Liver (tissue), 9 donors: Measurements from ENCODE around the gene GNB4. TPM values are rescaled to one million over a fixed set of nuclear protein-coding genes. Genes with fewer than 3 reads are reported as not detected.

Experiments used
- DNase-seq: peaks from one replicate; pipeline ENCODE4 v3.0.0-alpha.2; 2017; ENCODE audit warnings: low spot score
- H3K27ac ChIP-seq, 2 donors: one replicate each; pipeline ENCODE4 v1.7.0; 2013; ENCODE audit warnings: inconsistent platforms in 2 of 2, low read length in 2 of 2, control low read depth in 1 of 2, low read depth in 1 of 2, mild to moderate bottlenecking in 1 of 2
- H3K27me3 ChIP-seq, 4 donors: one replicate each; pipeline versions ENCODE4 v1.6.1 to v1.7.0; 2013; ENCODE audit warnings: low read length in 3 of 4, inconsistent platforms in 1 of 4, mild to moderate bottlenecking in 1 of 4, moderate library complexity in 1 of 4; ENCODE audit not compliant: control insufficient read depth in 4 of 4, insufficient read depth in 4 of 4
- H3K36me3 ChIP-seq, 4 donors: one replicate each; pipeline versions ENCODE4 v1.6.1 to v1.7.0; 2013; ENCODE audit warnings: low read length in 3 of 4, mild to moderate bottlenecking in 3 of 4, low read depth in 1 of 4, moderate library complexity in 1 of 4; ENCODE audit not compliant: control insufficient read depth in 4 of 4, insufficient read depth in 3 of 4
- H3K4me1 ChIP-seq, 4 donors: one replicate each; pipeline versions ENCODE4 v1.6.1 to v1.7.0; 2013; ENCODE audit warnings: low read length in 3 of 4, mild to moderate bottlenecking in 3 of 4, moderate library complexity in 1 of 4; ENCODE audit not compliant: control insufficient read depth in 4 of 4, insufficient read depth in 4 of 4
- H3K4me3 ChIP-seq, 3 donors: one replicate each; pipeline versions ENCODE4 v1.6.1 to v1.7.0; 2013; ENCODE audit warnings: low read length in 3 of 3, control low read depth in 1 of 3, low read depth in 1 of 3, mild to moderate bottlenecking in 1 of 3
- H3K9ac ChIP-seq, 2 donors: one replicate each; pipeline ENCODE4 v1.7.0; 2013; ENCODE audit warnings: low read length in 2 of 2, mild to moderate bottlenecking in 2 of 2, moderate library complexity in 2 of 2, control low read depth in 1 of 2, low read depth in 1 of 2
- H3K9me3 ChIP-seq, 4 donors: one replicate each; pipeline versions ENCODE4 v1.6.1 to v1.7.0; 2013; ENCODE audit warnings: low read length in 3 of 4; ENCODE audit not compliant: control insufficient read depth in 4 of 4
- ATF3 ChIP-seq: IDR thresholded peaks from 2 replicates; pipeline ENCODE4 v1.6.1; 2016; ENCODE audit warnings: antibody characterized with exemption
- CTCF ChIP-seq: fragments of 150-350 bp; IDR thresholded peaks from 2 replicates; pipeline ENCODE4 v1.5.1; 2017; ENCODE audit warnings: improper control_type of control experiment, low read depth, low read length; ENCODE audit not compliant: missing input control
- EGR1 ChIP-seq, 2 donors: IDR thresholded peaks; 2 replicates each; pipeline ENCODE4 v1.6.1; 2016 to 2018; ENCODE audit warnings: antibody characterized with exemption in 2 of 2, low read depth in 2 of 2
- FOXA1 ChIP-seq: IDR thresholded peaks from 2 replicates; pipeline ENCODE4 v1.6.1; 2016; ENCODE audit warnings: antibody characterized with exemption
- FOXA2 ChIP-seq: IDR thresholded peaks from 2 replicates; pipeline ENCODE4 v1.6.1; 2016; ENCODE audit warnings: antibody characterized with exemption
- GABPA ChIP-seq, 2 donors: IDR thresholded peaks in 1 of 2; conservative IDR thresholded peaks in 1 of 2; 2 replicates each; pipeline ENCODE4 v1.6.1; 2016; ENCODE audit warnings: antibody characterized with exemption in 2 of 2, mild to moderate bottlenecking in 1 of 2, moderate library complexity in 1 of 2
- HNF4A ChIP-seq, 2 donors: conservative IDR thresholded peaks; 2 replicates each; pipeline ENCODE4 v1.6.1; 2016; ENCODE audit warnings: antibody characterized with exemption in 2 of 2, mild to moderate bottlenecking in 2 of 2
- HNF4G ChIP-seq: IDR thresholded peaks from 2 replicates; pipeline ENCODE4 v1.6.1; 2016; ENCODE audit warnings: antibody characterized with exemption
- JUND ChIP-seq, 2 donors: IDR thresholded peaks; 2 replicates each; pipeline ENCODE4 v1.6.1; 2016; ENCODE audit warnings: antibody characterized with exemption in 2 of 2
- MAX ChIP-seq: IDR thresholded peaks from 2 replicates; pipeline ENCODE4 v1.6.1; 2016; ENCODE audit warnings: antibody characterized with exemption
- NR2F2 ChIP-seq: IDR thresholded peaks from 2 replicates; pipeline ENCODE4 v1.6.1; 2016; ENCODE audit warnings: antibody characterized with exemption
- RAD21 ChIP-seq, 2 donors: IDR thresholded peaks; 2 replicates each; pipeline ENCODE4 v1.6.1; 2016; ENCODE audit warnings: antibody characterized with exemption in 2 of 2, mild to moderate bottlenecking in 2 of 2
- REST ChIP-seq: IDR thresholded peaks from 2 replicates; pipeline ENCODE4 v1.6.1; 2016; ENCODE audit warnings: antibody characterized with exemption, mild to moderate bottlenecking
- RXRA ChIP-seq, 2 donors: IDR thresholded peaks; 2 replicates each; pipeline ENCODE4 v1.6.1; 2017 to 2018; ENCODE audit warnings: antibody characterized with exemption in 2 of 2, mild to moderate bottlenecking in 1 of 2
- SP1 ChIP-seq: IDR thresholded peaks from 2 replicates; pipeline ENCODE4 v1.6.1; 2018; ENCODE audit warnings: antibody characterized with exemption, mild to moderate bottlenecking
- TAF1 ChIP-seq: conservative IDR thresholded peaks from 2 replicates; pipeline ENCODE4 v1.6.1; 2016; ENCODE audit warnings: antibody characterized with exemption, mild to moderate bottlenecking
- YY1 ChIP-seq: IDR thresholded peaks from 2 replicates; pipeline ENCODE4 v1.6.1; 2016; ENCODE audit warnings: antibody characterized with exemption, mild to moderate bottlenecking
- ZBTB33 ChIP-seq: IDR thresholded peaks from 2 replicates; pipeline ENCODE4 v1.6.1; 2016; ENCODE audit warnings: antibody characterized with exemption
- WGBS: extraction: QIAGEN DNeasy Blood & Tissue Kit; methylation state at CpG from one replicate; pipeline ENCODE4 v1.1.7; 2013; 5-methylcytosine and 5-hydroxymethylcytosine counted together
- polyA plus RNA-seq, 2 donors: library from polyadenylated mRNA; stranded (reverse) in 1 of 2; unstranded in 1 of 2; fragments of 200-250 nt in 1 of 2; fragments of >200 nt in 1 of 2; fragmentation: Nextera tagmentation in 1 of 2; extraction: Ambion mirVana in 1 of 2; gene quantifications; one replicate each; pipeline versions ENCODE4 v1.2.1 to v1.2.3, GENCODE V29; 2013 to 2015
- total RNA-seq, 2 donors: library from RNA; depleted of rRNA; stranded (reverse); fragments of >200 nt; gene quantifications; one replicate each; pipeline ENCODE4 v1.2.3, GENCODE V29; 2014
- donor health status: healthy.
- donor health status: healthy.
- donor health status: healthy.
- donor health status: healthy.
- donor health status: healthy.

Gene GNB4
- total and polyA plus RNA-seq, 4 donors: 1.9 to 19.9 (median 5.1) TPM

GRCh38 chr3:179463319-179463718 is 12.0 kb upstream of the GNB4 start:
- H3K36me3 ChIP-seq: no peaks in the 10 kb centered on the region
- H3K4me1 ChIP-seq: no peaks in the 10 kb centered on the region
- no peak overlapping the region for H3K9ac ChIP-seq
- no peak for DNase-seq
- H3K4me3 ChIP-seq: no peak overlapping the region
- WGBS: 63% methylated on average over 1 of the region's 1 CpG
- no peaks in the 10 kb centered on the region for H3K9me3 ChIP-seq
- no peak for TF ChIP-seq MAX
- TF ChIP-seq RXRA (IDR thresholded peaks at IDR 0.05): no peak
- no peak for TF ChIP-seq CTCF
- no peak for TF ChIP-seq GABPA (IDR thresholded peaks at IDR 0.05 in 1 of 2, conservative IDR thresholded peaks at IDR 0.05 in 1 of 2)
- no peak for TF ChIP-seq SP1
- TF ChIP-seq ATF3: no peak
- no peak for TF ChIP-seq NR2F2
- H3K27me3 ChIP-seq: no peaks in the 10 kb centered on the region
- H3K27ac ChIP-seq: no peak overlapping the region

GRCh38 chr3:179460260-179460659 is 9.0 kb upstream of the GNB4 start:
- H3K27me3 ChIP-seq: no peaks in the 10 kb centered on the region
- TF ChIP-seq SP1 (no peak), ZBTB33 (no peak), HNF4A (conservative IDR thresholded peaks at IDR 0.05) (no peak), ATF3 (no peak), REST (no peak), HNF4G (no peak), NR2F2 (no peak), RAD21 (IDR thresholded peaks at IDR 0.05) (no peak), FOXA2 (no peak), GABPA (IDR thresholded peaks at IDR 0.05 in 1 of 2, conservative IDR thresholded peaks at IDR 0.05 in 1 of 2) (no peak), EGR1 (IDR thresholded peaks at IDR 0.05; ENCODE audit: low read depth in 2 of 2) (no peak), MAX (no peak), YY1 (no peak), TAF1 (no peak), FOXA1 (no peak), CTCF (no peak), JUND (IDR thresholded peaks at IDR 0.05) (no peak)
- no peak for DNase-seq
- no peaks in the 10 kb centered on the region for H3K36me3 ChIP-seq
- no peak overlapping the region for H3K4me3 ChIP-seq
- no peaks in the 10 kb centered on the region for H3K4me1 ChIP-seq
- no peak overlapping the region for H3K9ac ChIP-seq
- no peak overlapping the region for H3K27ac ChIP-seq
- no peaks in the 10 kb centered on the region for H3K9me3 ChIP-seq
